PC-9 (cell line): ENCODE data around the gene ABHD16B. TPM values are rescaled to one million over a fixed set of nuclear protein-coding genes. Genes with fewer than 3 reads are reported as not detected.

Experiments used
- BruUV-seq: library from RNA; stranded (reverse); fragments of 400-500 nt; replicated peaks from 2 replicates; lab custom pipeline; 2021; lab: Mats Ljungman, UMichigan
- CTCF ChIA-PET: fragments of 300-600 bp; sonication (Branson Sonifier 250); formaldehyde crosslinking; loops from one replicate; lab custom pipeline; 2022; ENCODE audit warnings: antibody characterized with exemption; lab: Charles Lee
- POLR2A ChIA-PET: fragments of 300-600 bp; sonication (Branson Sonifier 250); formaldehyde crosslinking; loops from one replicate; lab custom pipeline; 2022; ENCODE audit warnings: antibody characterized with exemption; ENCODE audit not compliant: unreplicated experiment; lab: Charles Lee
- DNase-seq, 2 experiments: peaks; one replicate each; pipeline versions ENCODE4 v3.0.0 to v3.0.0-alpha.2; 2015 to 2022; ENCODE audit warnings: mixed read lengths in 1 of 2
- H2AFZ ChIP-seq: fragments of 200-600 bp; sonication (generic); 2 replicates; pipeline ENCODE4 v1.8.1; 2017; ENCODE audit warnings: antibody characterized with exemption
- H3F3A ChIP-seq: fragments of 200-600 bp; sonication (generic); 2 replicates; pipeline ENCODE4 v1.8.1; 2017; ENCODE audit warnings: antibody characterized with exemption, mild to moderate bottlenecking, low read depth; ENCODE audit not compliant: insufficient read depth
- H3K27ac ChIP-seq: fragments of 200-600 bp; sonication (generic); 2 replicates; pipeline ENCODE4 v1.6.1; 2016; ENCODE audit warnings: mixed run types
- H3K27me3 ChIP-seq: fragments of 200-600 bp; sonication (generic); 2 replicates; pipeline ENCODE4 v1.6.1; 2016; ENCODE audit warnings: low read depth, mixed run types; ENCODE audit not compliant: insufficient read depth
- H3K36me3 ChIP-seq: fragments of 200-600 bp; sonication (generic); 2 replicates; pipeline ENCODE4 v1.6.1; 2016; ENCODE audit warnings: low read depth, mixed run types
- H3K4me1 ChIP-seq: fragments of 200-600 bp; sonication (generic); replicated peaks from 2 replicates; pipeline ENCODE4 v1.6.1; 2016; ENCODE audit warnings: mixed run types; ENCODE audit not compliant: insufficient read depth
- H3K4me2 ChIP-seq: fragments of 200-600 bp; sonication (generic); 2 replicates; pipeline ENCODE4 v1.6.1; 2017; ENCODE audit warnings: mixed run types
- H3K4me3 ChIP-seq: fragments of 200-600 bp; sonication (generic); 2 replicates; pipeline ENCODE4 v1.6.1; 2016; ENCODE audit warnings: mixed run types
- H3K79me2 ChIP-seq: fragments of 200-600 bp; sonication (generic); 2 replicates; pipeline ENCODE4 v1.6.1; 2017; ENCODE audit warnings: low read depth, mixed run types
- H3K9me2 ChIP-seq: fragments of 200-600 bp; sonication (generic); 2 replicates; pipeline ENCODE4 v1.8.1; 2017; ENCODE audit warnings: mild to moderate bottlenecking; ENCODE audit not compliant: insufficient read depth
- H3K9me3 ChIP-seq: fragments of 200-600 bp; sonication (generic); 2 replicates; pipeline ENCODE4 v1.8.1; 2016; ENCODE audit warnings: low read depth; ENCODE audit not compliant: insufficient read depth
- H4K20me1 ChIP-seq: fragments of 200-600 bp; sonication (generic); 2 replicates; pipeline ENCODE4 v1.8.1; 2017; ENCODE audit not compliant: insufficient read depth
- CTCF ChIP-seq: fragments of 200-600 bp; sonication (generic); conservative IDR thresholded peaks from 2 replicates; pipeline ENCODE4 v1.6.1; 2017; ENCODE audit warnings: mixed run types, antibody characterized with exemption, mild to moderate bottlenecking, moderate library complexity
- EZH2 ChIP-seq: fragments of 200-600 bp; sonication (generic); IDR thresholded peaks from 2 replicates; pipeline ENCODE4 v1.8.0; 2017; ENCODE audit warnings: antibody characterized with exemption, low read depth
- intact Hi-C: fragments of 100-400 bp; cut with micrococcal nuclease; formaldehyde crosslinking; loops from one replicate; pipeline ENCODE4 v1.10.0; 2022; ENCODE audit not compliant: unreplicated experiment
- total RNA-seq: library from RNA; stranded (reverse); gene quantifications from 2 replicates; pipeline ENCODE4 v1.2.3, GENCODE V29; 2021

ABHD16B gene
- total RNA-seq, 1 experiment from 2014 or later, result not detected

GRCh38 chr20:63854766-63855362 lies 6.4 kb upstream of the ABHD16B start:
- peaks cover 10% of the 10 kb centered on the region for H3K4me1 ChIP-seq
- H3K9me2 ChIP-seq, result no peaks in the 10 kb centered on the region
- H3K27ac ChIP-seq, result no peak overlapping the region
- CTCF ChIA-PET, result no interaction called here
- no peaks in the 10 kb centered on the region for H3K79me2 ChIP-seq
- no peaks in the 10 kb centered on the region for H3K36me3 ChIP-seq
- H3K9me3 ChIP-seq, result no peaks in the 10 kb centered on the region
- DNase-seq, result no peak
- intact Hi-C loops, result no loop called here
- H3K27me3 ChIP-seq, result no peaks in the 10 kb centered on the region
- peaks cover 41% of the 10 kb centered on the region for H3F3A ChIP-seq
- BruUV-seq, result no TSS peak
- H3K4me3 ChIP-seq, result no peak overlapping the region
- POLR2A ChIA-PET, result interaction anchor here (0.6 kb wide), 1 partner anchor 93 kb away, joined by 5 read pairs; no protein-coding TSS in a partner anchor
- H2AFZ ChIP-seq, result no peak overlapping the region
- TF ChIP-seq CTCF (no peak), EZH2 (no peak)
- H4K20me1 ChIP-seq, result peaks cover 10% of the 10 kb centered on the region
- no peak overlapping the region for H3K4me2 ChIP-seq

- POLR2A ChIA-PET, result interaction anchor here (0.5 kb wide), 1 partner anchor 9 kb away, joined by 3 read pairs; no protein-coding TSS in a partner anchor
- no peaks in the 10 kb centered on the region for H3K27me3 ChIP-seq
- no peak overlapping the region for H3K4me3 ChIP-seq
- CTCF ChIA-PET, result no interaction called here
- H3K4me2 ChIP-seq, result no peak overlapping the region
- H3K36me3 ChIP-seq, result no peaks in the 10 kb centered on the region
- no TSS peak for BruUV-seq
- no peak for DNase-seq
- intact Hi-C loops, result no loop called here
- TF ChIP-seq EZH2 (no peak), CTCF (no peak)
- H3K27ac ChIP-seq, result no peak overlapping the region
- peaks cover 45% of the 10 kb centered on the region for H3F3A ChIP-seq
- no peaks in the 10 kb centered on the region for H3K79me2 ChIP-seq
- H4K20me1 ChIP-seq, result peaks cover 10% of the 10 kb centered on the region
- H3K4me1 ChIP-seq, result peaks cover 10% of the 10 kb centered on the region
- no peaks in the 10 kb centered on the region for H3K9me2 ChIP-seq
- H3K9me3 ChIP-seq, result no peaks in the 10 kb centered on the region
- no peak overlapping the region for H2AFZ ChIP-seq
Observed at GRCh38 chr20:63855363-63856097, 5.8 kb upstream of the ABHD16B start.

- Histone ChIP-seq H3F3A (peaks cover 49% of the 10 kb centered on the region), H4K20me1 (peaks cover 12% of the 10 kb centered on the region), H3K4me2 (no peak overlapping the region), H3K9me2 (no peaks in the 10 kb centered on the region), H3K4me1 (peaks cover 10% of the 10 kb centered on the region), H2AFZ (no peak overlapping the region), H3K9me3 (no peaks in the 10 kb centered on the region), H3K4me3 (no peak overlapping the region), H3K36me3 (no peaks in the 10 kb centered on the region), H3K27me3 (no peaks in the 10 kb centered on the region), H3K27ac (no peak overlapping the region), H3K79me2 (0 out of 2 replicates have a peak, but pooled peaks cover 2% of the 10 kb centered on the region)
- POLR2A ChIA-PET, result interaction anchor here (0.5 to 0.6 kb wide), 2 partner anchors 9 to 270 kb away, joined by 3 read pairs; no protein-coding TSS in a partner anchor
- no peak for DNase-seq
- no TSS peak for BruUV-seq
- TF ChIP-seq EZH2 (no peak), CTCF (no peak)
- CTCF ChIA-PET, result no interaction called here
- intact Hi-C loops, result no loop called here
Observed at GRCh38 chr20:63856098-63856511, 5.2 kb upstream of the ABHD16B start.
